Measurements from ENCODE around the gene GCNT2.

- no peak for TF ChIP-seq CTCF (IDR thresholded peaks at IDR 0.05 in 8 of 11, conservative IDR thresholded peaks at IDR 0.05 in 3 of 11)
- TF ChIP-seq POLR2AphosphoS5 (IDR thresholded peaks at IDR 0.05) = no peak
- no peak for TF ChIP-seq POLR2A (IDR thresholded peaks at IDR 0.05)
Observed at GRCh38 chr6:10511477-10511876, 9.7 kb upstream of the GCNT2 start.

Measured in spleen (tissue), 7 donors.